Keratinocyte (primary cell): Measurements from ENCODE around the gene ZNF552. TPM values are rescaled to one million over a fixed set of nuclear protein-coding genes. Genes with fewer than 3 reads are reported as not detected.

Experiments used
- DNase-seq: peaks from one replicate; pipeline ENCODE4 v3.0.0-alpha.2; 2011; ENCODE audit warnings: low read depth, missing footprints, low spot score
- FAIRE-seq: peaks from 2 replicates; lab custom pipeline; 2011; peaks lifted over from hg19 to GRCh38; lab: Jason Lieb, UNC
- H2AFZ ChIP-seq: 2 replicates; pipeline ENCODE4 v1.6.0; 2012; ENCODE audit warnings: low read length, control low read depth, inconsistent platforms; ENCODE audit not compliant: control insufficient read depth
- H3K27ac ChIP-seq: 2 replicates; pipeline ENCODE4 v1.5.1; 2011; ENCODE audit warnings: low read length; ENCODE audit not compliant: control insufficient read depth, insufficient read depth
- H3K27me3 ChIP-seq: 3 replicates; pipeline ENCODE4 v1.6.0; 2011; ENCODE audit warnings: low read length; ENCODE audit not compliant: control insufficient read depth, insufficient read depth; ENCODE audit errors: extremely low read depth
- H3K36me3 ChIP-seq, 2 experiments: 2 replicates in 1 of 2; 3 replicates in 1 of 2; pipeline ENCODE4 v1.5.1; 2011; ENCODE audit warnings: low read length in 2 of 2, mild to moderate bottlenecking in 1 of 2; ENCODE audit not compliant: control insufficient read depth in 2 of 2, insufficient read depth in 2 of 2; ENCODE audit errors: extremely low read depth in 1 of 2
- H3K4me1 ChIP-seq: 3 replicates; pipeline ENCODE4 v1.5.1; 2011; ENCODE audit warnings: low read length; ENCODE audit not compliant: control insufficient read depth, insufficient read depth; ENCODE audit errors: extremely low read depth
- H3K4me2 ChIP-seq: 3 replicates; pipeline ENCODE4 v1.6.0; 2011; ENCODE audit warnings: low read depth, low read length; ENCODE audit not compliant: control insufficient read depth, insufficient read depth; ENCODE audit errors: extremely low read depth
- H3K4me3 ChIP-seq, 3 experiments: fragments of 200-600 bp in 1 of 3; sonication (generic) in 1 of 3; 2 replicates in 2 of 3; 3 replicates in 1 of 3; pipeline ENCODE4 v1.5.1; 2011 to 2016; ENCODE audit warnings: low read length in 3 of 3, mild to moderate bottlenecking in 3 of 3, control low read depth in 2 of 3, inconsistent platforms in 1 of 3, low read depth in 1 of 3, mixed read lengths in 1 of 3, mixed run types in 1 of 3, moderate library complexity in 1 of 3; ENCODE audit not compliant: control insufficient read depth in 2 of 3, insufficient read depth in 2 of 3; ENCODE audit errors: extremely low read depth in 1 of 3
- H3K79me2 ChIP-seq: 2 replicates; pipeline ENCODE4 v1.6.0; 2012; ENCODE audit warnings: low read length; ENCODE audit not compliant: control insufficient read depth, insufficient read depth
- H3K9ac ChIP-seq: 3 replicates; pipeline ENCODE4 v1.6.0; 2011; ENCODE audit warnings: low read length; ENCODE audit not compliant: control insufficient read depth, insufficient read depth; ENCODE audit errors: extremely low read depth
- H3K9me1 ChIP-seq: 3 replicates; pipeline ENCODE4 v1.6.0; 2011; ENCODE audit warnings: low read length; ENCODE audit not compliant: control insufficient read depth, insufficient read depth; ENCODE audit errors: extremely low read depth
- H3K9me3 ChIP-seq: 2 replicates; pipeline ENCODE4 v1.5.1; 2012; ENCODE audit warnings: low read depth, low read length; ENCODE audit not compliant: control insufficient read depth
- H4K20me1 ChIP-seq: 3 replicates; pipeline ENCODE4 v1.6.0; 2011; ENCODE audit warnings: low read length; ENCODE audit not compliant: control insufficient read depth, insufficient read depth; ENCODE audit errors: extremely low read depth
- EZH2 ChIP-seq: IDR thresholded peaks from one replicate; pipeline ENCODE4 v1.6.1; 2012; ENCODE audit warnings: inconsistent platforms, mild to moderate bottlenecking, low read length, moderate library complexity
- dilution Hi-C: fragments of 300-500 bp; cut with MboI; formaldehyde crosslinking; loops from one replicate; pipeline ENCODE4 v1.7.0; 2020; ENCODE audit warnings: low sequenced_read_pairs; ENCODE audit not compliant: extremely low pct_ligation_motif_present
- polyA plus RNA-seq, 5 experiments: library from polyadenylated mRNA; depleted of rRNA in 3 of 5; stranded (reverse) in 3 of 5; stranded (forward) in 1 of 5; unstranded in 1 of 5; fragments of >200 nt; gene quantifications; 1 replicate in 1 of 5; 2 replicates in 3 of 5; 3 replicates in 1 of 5; pipeline versions ENCODE4 v1.2.1 to v1.2.3, GENCODE V29; 2011 to 2012; ENCODE audit warnings: missing spikeins in 2 of 5, low read depth in 1 of 5, low replicate concordance in 1 of 5
- TF ChIP-seq, protein P1 (sequence below), 3 experiments: IDR thresholded peaks in 1 of 3; conservative IDR thresholded peaks in 1 of 3; optimal IDR thresholded peaks in 1 of 3; 2 replicates in 2 of 3; 3 replicates in 1 of 3; pipeline versions ENCODE3 to v1.5.1; 2011; ENCODE audit warnings: low read length in 3 of 3, mild to moderate bottlenecking in 3 of 3, moderate library complexity in 2 of 3, control low read depth in 1 of 3, inconsistent platforms in 1 of 3; ENCODE audit not compliant: insufficient read depth in 2 of 3; ENCODE audit errors: extremely low read depth in 1 of 3

ZNF552 gene
- polyA plus RNA-seq, 1 donor (not counting 4 experiments of a cell fraction or from before 2014, with no cell fraction given), result 8.9 TPM

- no peaks in the 10 kb centered on the region for H3K9me3 ChIP-seq
- H3K27me3 ChIP-seq, result no peaks in the 10 kb centered on the region
- no peak overlapping the region for H3K9ac ChIP-seq
- H4K20me1 ChIP-seq, result no peaks in the 10 kb centered on the region
- no peak overlapping the region for H3K4me3 ChIP-seq
- peaks cover 9% of the 10 kb centered on the region in 2 experiments for H3K36me3 ChIP-seq
- H3K9me1 ChIP-seq, result no peaks in the 10 kb centered on the region
- no peak overlapping the region for H2AFZ ChIP-seq
- peak; percentile 48 for FAIRE-seq
- dilution Hi-C loops, result no loop called here
- H3K27ac ChIP-seq, result no peak overlapping the region
- no peaks in the 10 kb centered on the region for H3K4me1 ChIP-seq
- DNase-seq, result no peak
- no peak overlapping the region for H3K4me2 ChIP-seq
- peaks cover 30% of the 10 kb centered on the region for H3K79me2 ChIP-seq
- TF ChIP-seq, protein P1, sequence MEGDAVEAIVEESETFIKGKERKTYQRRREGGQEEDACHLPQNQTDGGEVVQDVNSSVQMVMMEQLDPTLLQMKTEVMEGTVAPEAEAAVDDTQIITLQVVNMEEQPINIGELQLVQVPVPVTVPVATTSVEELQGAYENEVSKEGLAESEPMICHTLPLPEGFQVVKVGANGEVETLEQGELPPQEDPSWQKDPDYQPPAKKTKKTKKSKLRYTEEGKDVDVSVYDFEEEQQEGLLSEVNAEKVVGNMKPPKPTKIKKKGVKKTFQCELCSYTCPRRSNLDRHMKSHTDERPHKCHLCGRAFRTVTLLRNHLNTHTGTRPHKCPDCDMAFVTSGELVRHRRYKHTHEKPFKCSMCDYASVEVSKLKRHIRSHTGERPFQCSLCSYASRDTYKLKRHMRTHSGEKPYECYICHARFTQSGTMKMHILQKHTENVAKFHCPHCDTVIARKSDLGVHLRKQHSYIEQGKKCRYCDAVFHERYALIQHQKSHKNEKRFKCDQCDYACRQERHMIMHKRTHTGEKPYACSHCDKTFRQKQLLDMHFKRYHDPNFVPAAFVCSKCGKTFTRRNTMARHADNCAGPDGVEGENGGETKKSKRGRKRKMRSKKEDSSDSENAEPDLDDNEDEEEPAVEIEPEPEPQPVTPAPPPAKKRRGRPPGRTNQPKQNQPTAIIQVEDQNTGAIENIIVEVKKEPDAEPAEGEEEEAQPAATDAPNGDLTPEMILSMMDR (optimal IDR thresholded peaks at IDR 0.05 in 1 of 3, IDR thresholded peaks at IDR 0.05 in 1 of 3, conservative IDR thresholded peaks at IDR 0.05 in 1 of 3; ENCODE audit: extremely low read depth in 1 of 3, insufficient read depth in 2 of 3, low read length in 3 of 3), result no peak
- no peak for TF ChIP-seq EZH2
Measured at GRCh38 chr19:57788114-57788692, 26.5 kb downstream of the ZNF552 start.

DNA sequence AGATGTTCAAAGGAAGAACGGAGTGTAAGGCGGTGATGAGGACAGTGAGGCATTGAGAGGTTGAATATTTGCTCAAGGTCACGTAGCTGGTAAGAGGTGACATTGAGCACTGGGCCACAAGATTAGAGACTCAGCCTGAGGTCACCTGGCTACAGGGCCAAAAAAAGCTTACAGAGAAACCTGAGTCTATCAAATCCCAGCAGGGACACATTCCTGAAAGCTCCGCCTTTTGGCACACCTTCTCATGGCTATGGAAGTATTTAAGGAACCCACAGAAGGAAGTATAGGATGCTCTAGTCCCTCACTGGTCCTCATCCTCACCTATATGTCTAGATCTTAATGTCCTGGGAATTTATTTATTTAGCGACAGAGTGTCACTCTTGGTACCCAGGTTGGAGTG is 27.8 kb downstream of the ZNF552 start:
- Histone ChIP-seq H3K79me2 (peaks cover 33% of the 10 kb centered on the region), H3K9ac (no peak overlapping the region), H2AFZ (no peak overlapping the region), H3K36me3 (peaks cover 5 to 9% of the 10 kb centered on the region in 2 experiments), H3K27me3 (no peaks in the 10 kb centered on the region), H3K9me3 (no peaks in the 10 kb centered on the region), H3K27ac (no peak overlapping the region), H3K4me3 (no peak overlapping the region), H3K4me1 (no peaks in the 10 kb centered on the region), H4K20me1 (no peaks in the 10 kb centered on the region), H3K9me1 (no peaks in the 10 kb centered on the region), H3K4me2 (no peak overlapping the region)
- no peak for DNase-seq
- dilution Hi-C loops, result no loop called here
- no peak for FAIRE-seq
- TF ChIP-seq EZH2, result no peak
- TF ChIP-seq, protein P1 (optimal IDR thresholded peaks at IDR 0.05 in 1 of 3, IDR thresholded peaks at IDR 0.05 in 1 of 3, conservative IDR thresholded peaks at IDR 0.05 in 1 of 3; ENCODE audit: extremely low read depth in 1 of 3, insufficient read depth in 2 of 3, low read length in 3 of 3), result no peak
